AG10803 (cell line): Measurements from ENCODE around the gene LIPC.

ENCODE experiments used
- DNase-seq: peaks from one replicate; pipeline ENCODE4 v3.0.0; 2010; ENCODE audit warnings: low read depth
- H3K4me3 ChIP-seq: 2 replicates; pipeline ENCODE4 v1.5.1; 2011; ENCODE audit warnings: mild to moderate bottlenecking, low read length, control low read depth
- CTCF ChIP-seq: conservative IDR thresholded peaks from 2 replicates; pipeline ENCODE4 v1.5.1; 2011; ENCODE audit warnings: mild to moderate bottlenecking, low read length, control low read depth, inconsistent platforms

Gene LIPC

DNA sequence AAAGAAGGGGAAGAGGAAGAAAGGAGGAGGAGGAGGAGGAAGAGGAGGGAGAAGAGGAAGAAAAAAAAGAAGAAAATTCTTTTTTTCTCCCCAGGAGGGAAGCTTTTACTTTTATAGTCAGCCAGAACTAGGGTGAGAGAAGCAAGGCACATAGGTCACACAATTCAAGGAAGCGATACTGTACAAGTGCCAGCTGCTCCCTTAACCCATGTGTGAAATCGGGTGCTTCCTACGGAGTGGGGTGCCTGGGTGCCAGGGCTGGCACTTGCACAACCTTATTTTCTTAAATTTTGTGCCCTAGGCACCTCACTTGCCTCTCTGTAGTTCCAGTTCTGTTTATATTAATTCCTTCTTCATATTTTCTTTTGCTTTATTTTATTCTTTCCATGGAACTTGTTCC lies 150.4 kb downstream of the LIPC start:
- no peak for TF ChIP-seq CTCF
- DNase-seq = no peak

GRCh38 chr15:58583171-58583908 lies 151.5 kb downstream of the LIPC start:
- TF ChIP-seq CTCF = no peak
- DNase-seq = no peak
- no peak overlapping the region for H3K4me3 ChIP-seq

More for the DNA sequence above, 150.4 kb downstream of the LIPC start:
- no peak overlapping the region for H3K4me3 ChIP-seq

GRCh38 chr15:58584789-58585461 lies 153.1 kb downstream of the LIPC start:
- no peak for TF ChIP-seq CTCF
- no peak overlapping the region for H3K4me3 ChIP-seq
- no peak for DNase-seq

DNA sequence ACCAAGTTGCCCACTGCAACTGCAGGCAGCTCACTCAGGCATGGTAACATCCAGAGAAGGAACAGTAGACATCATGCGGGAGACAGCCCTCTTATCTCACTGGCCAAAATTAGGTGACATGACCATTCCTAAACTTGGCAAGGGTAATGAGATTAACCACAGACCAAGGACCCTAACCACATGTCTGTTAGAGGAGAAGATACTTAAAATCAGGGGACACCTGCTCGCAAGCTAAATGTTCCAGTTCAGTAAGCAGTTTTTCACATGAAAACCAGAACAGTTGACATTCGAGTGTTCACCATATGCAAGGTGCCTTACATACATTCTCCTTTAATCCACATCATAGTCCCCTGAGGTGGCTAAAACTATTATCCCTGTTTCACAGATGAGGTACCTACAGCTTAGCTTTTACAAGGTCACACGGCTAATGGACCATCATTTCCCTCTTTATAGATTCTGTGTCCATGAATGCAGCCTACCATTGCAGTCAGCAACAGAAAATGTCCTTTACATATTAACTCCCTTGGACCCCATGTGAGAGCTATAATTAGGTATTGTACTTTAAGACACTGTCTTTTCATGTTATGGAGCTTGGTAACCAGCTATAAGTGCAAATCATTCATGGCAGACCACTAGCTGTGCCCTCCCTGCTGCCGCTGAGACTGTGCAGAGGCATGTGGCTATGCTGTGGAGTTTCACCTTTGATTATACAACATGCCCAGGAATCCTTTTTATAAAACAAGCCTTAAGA lies 154.1 kb downstream of the LIPC start:
- no peak for DNase-seq
- no peak overlapping the region for H3K4me3 ChIP-seq
- TF ChIP-seq CTCF = no peak

DNA sequence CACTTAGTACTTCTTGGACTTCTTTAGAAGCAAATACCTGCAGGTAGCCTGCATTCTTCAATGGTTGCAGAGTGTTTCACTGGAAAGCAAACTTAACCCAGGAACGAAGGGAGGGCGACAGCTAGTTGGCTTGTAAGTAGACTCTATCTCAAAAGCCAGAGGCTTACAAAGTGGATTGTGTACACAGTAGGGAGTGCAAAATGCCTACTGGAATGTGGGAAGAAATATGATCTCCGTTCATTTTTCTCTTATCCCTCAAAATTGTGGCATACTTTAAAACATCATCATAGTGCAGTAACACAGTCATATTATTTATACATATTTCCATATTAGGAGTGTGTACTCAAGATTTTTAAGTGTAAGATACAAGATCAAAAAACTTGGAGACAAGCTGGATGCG lies 155.7 kb downstream of the LIPC start:
- no peak for DNase-seq
- no peak overlapping the region for H3K4me3 ChIP-seq
- no peak for TF ChIP-seq CTCF

GRCh38 chr15:58588096-58588495 lies 156.3 kb downstream of the LIPC start:
- no peak overlapping the region for H3K4me3 ChIP-seq
- TF ChIP-seq CTCF = no peak
- DNase-seq = no peak
